ENCODE measurements around the gene FRAS1. TPM values are rescaled to one million over a fixed set of nuclear protein-coding genes. Genes with fewer than 3 reads are reported as not detected.
"Not testable (repeated sequence)": the region's sequence is repeated elsewhere in the genome, so short reads cannot be mapped to it uniquely, and the experiment has no call there.

FRAS1 gene
- total and polyA plus RNA-seq, 4 experiments from 2014 or later, result not detected

GRCh38 chr4:78207951-78208350 lies 150.8 kb downstream of the FRAS1 start:
- intact Hi-C loops (cut with micrococcal nuclease), result no loop called here

GRCh38 chr4:78208896-78209295 lies 151.8 kb downstream of the FRAS1 start:
- H3K4me3 ChIP-seq (ENCODE audit: low read length in 2 of 2); H3K27me3 ChIP-seq (ENCODE audit: insufficient read depth, low read length); H3K9me3 ChIP-seq (ENCODE audit: control insufficient read depth in 1 of 2, low read length in 2 of 2); DNase-seq; POLR2A ChIA-PET (ENCODE audit: partially characterized antibody); H3K4me1 Mint-ChIP-seq; H3K27me3 Mint-ChIP-seq; intact Hi-C loops (cut with micrococcal nuclease); H3K4me1 ChIP-seq (ENCODE audit: insufficient read depth, low read length); H3K4me3 Mint-ChIP-seq; H3K36me3 ChIP-seq (ENCODE audit: insufficient read depth, low read length); H3K9me3 Mint-ChIP-seq; H3K36me3 Mint-ChIP-seq; H3K27ac Mint-ChIP-seq; CTCF ChIA-PET (ENCODE audit: partially characterized antibody); H3K27ac ChIP-seq (ENCODE audit: low read depth, low read length): not testable (repeated sequence)

More at GRCh38 chr4:78207951-78208350, 150.8 kb downstream of the FRAS1 start:
- no peak overlapping the region for H3K4me3 Mint-ChIP-seq
- no peak overlapping the region for H3K27ac Mint-ChIP-seq
- no peaks in the 10 kb centered on the region for H3K4me1 Mint-ChIP-seq
- H3K27me3 Mint-ChIP-seq, result peaks cover 2 to 7% of the 10 kb centered on the region in 2 donors
- ChIA-PET CTCF (ENCODE audit: partially characterized antibody) (no interaction called here), POLR2A (ENCODE audit: partially characterized antibody) (no interaction called here)
- Histone ChIP-seq H3K4me1 (ENCODE audit: insufficient read depth, low read length) (no peaks in the 10 kb centered on the region), H3K9me3 (ENCODE audit: control insufficient read depth in 1 of 2, low read length in 2 of 2) (no peaks in the 10 kb centered on the region), H3K27ac (ENCODE audit: low read depth, low read length) (no peak overlapping the region), H3K36me3 (ENCODE audit: insufficient read depth, low read length) (no peaks in the 10 kb centered on the region), H3K27me3 (ENCODE audit: insufficient read depth, low read length) (no peaks in the 10 kb centered on the region), H3K4me3 (ENCODE audit: low read length in 2 of 2) (no peak overlapping the region)
- H3K9me3 Mint-ChIP-seq, result no peaks in the 10 kb centered on the region
- no peak for DNase-seq
- H3K36me3 Mint-ChIP-seq, result no peaks in the 10 kb centered on the region

- no peak overlapping the region for H3K4me3 ChIP-seq (ENCODE audit: low read length in 2 of 2)
- DNase-seq, result no peak
- H3K4me1 ChIP-seq (ENCODE audit: insufficient read depth, low read length), result no peaks in the 10 kb centered on the region
- no peaks in the 10 kb centered on the region for H3K4me1 Mint-ChIP-seq
- H3K27me3 Mint-ChIP-seq, result peaks cover 0 to 4% of the 10 kb centered on the region in 2 donors
- no peak overlapping the region for H3K4me3 Mint-ChIP-seq
- ChIA-PET POLR2A (ENCODE audit: partially characterized antibody) (no interaction called here), CTCF (ENCODE audit: partially characterized antibody) (no interaction called here)
- no peaks in the 10 kb centered on the region for H3K9me3 Mint-ChIP-seq
- H3K9me3 ChIP-seq (ENCODE audit: control insufficient read depth in 1 of 2, low read length in 2 of 2), result no peaks in the 10 kb centered on the region
- H3K36me3 ChIP-seq (ENCODE audit: insufficient read depth, low read length), result no peaks in the 10 kb centered on the region
- no peak overlapping the region for H3K27ac Mint-ChIP-seq
- intact Hi-C loops (cut with micrococcal nuclease), result no loop called here
- no peak overlapping the region for H3K27ac ChIP-seq (ENCODE audit: low read depth, low read length)
- H3K27me3 ChIP-seq (ENCODE audit: insufficient read depth, low read length), result no peaks in the 10 kb centered on the region
- H3K36me3 Mint-ChIP-seq, result no peaks in the 10 kb centered on the region
Measured at GRCh38 chr4:78210694-78211410, 153.7 kb downstream of the FRAS1 start.

- Histone ChIP-seq H3K27ac (ENCODE audit: low read depth, low read length) (no peak overlapping the region), H3K4me3 (ENCODE audit: low read length in 2 of 2) (no peak overlapping the region), H3K9me3 (ENCODE audit: control insufficient read depth in 1 of 2, low read length in 2 of 2) (no peaks in the 10 kb centered on the region), H3K4me1 (ENCODE audit: insufficient read depth, low read length) (no peaks in the 10 kb centered on the region), H3K27me3 (ENCODE audit: insufficient read depth, low read length) (no peaks in the 10 kb centered on the region), H3K36me3 (ENCODE audit: insufficient read depth, low read length) (no peaks in the 10 kb centered on the region)
- no peak overlapping the region for H3K27ac Mint-ChIP-seq
- H3K4me3 Mint-ChIP-seq, result no peak overlapping the region
- intact Hi-C loops (cut with micrococcal nuclease), result no loop called here
- ChIA-PET CTCF (ENCODE audit: partially characterized antibody) (no interaction called here), POLR2A (ENCODE audit: partially characterized antibody) (no interaction called here)
- H3K4me1 Mint-ChIP-seq, result no peaks in the 10 kb centered on the region
- peaks cover 0 to 2% (median 0%) of the 10 kb centered on the region in 8 donors for H3K9me3 Mint-ChIP-seq
- H3K36me3 Mint-ChIP-seq, result no peaks in the 10 kb centered on the region
- DNase-seq, result no peak
- peaks cover 1 to 4% of the 10 kb centered on the region in 2 donors for H3K27me3 Mint-ChIP-seq
Measured at GRCh38 chr4:78213218-78213617, 156.1 kb downstream of the FRAS1 start.

GRCh38 chr4:78214078-78214477 lies 157.0 kb downstream of the FRAS1 start:
- H3K27ac Mint-ChIP-seq, result no peak overlapping the region
- peaks cover 1 to 4% of the 10 kb centered on the region in 2 donors for H3K27me3 Mint-ChIP-seq
- CTCF ChIA-PET (ENCODE audit: partially characterized antibody), result no interaction called here
- H3K9me3 Mint-ChIP-seq, result peaks cover 0 to 2% (median 0%) of the 10 kb centered on the region in 8 donors
- POLR2A ChIA-PET (ENCODE audit: partially characterized antibody), result no interaction called here
- Histone ChIP-seq H3K9me3 (ENCODE audit: control insufficient read depth in 1 of 2, low read length in 2 of 2) (no peaks in the 10 kb centered on the region), H3K36me3 (ENCODE audit: insufficient read depth, low read length) (no peaks in the 10 kb centered on the region), H3K4me3 (ENCODE audit: low read length in 2 of 2) (no peak overlapping the region), H3K27ac (ENCODE audit: low read depth, low read length) (no peak overlapping the region), H3K27me3 (ENCODE audit: insufficient read depth, low read length) (no peaks in the 10 kb centered on the region), H3K4me1 (ENCODE audit: insufficient read depth, low read length) (no peaks in the 10 kb centered on the region)
- H3K4me1 Mint-ChIP-seq, result no peaks in the 10 kb centered on the region
- no peak for DNase-seq
- H3K36me3 Mint-ChIP-seq, result no peaks in the 10 kb centered on the region
- intact Hi-C loops (cut with micrococcal nuclease), result no loop called here
- H3K4me3 Mint-ChIP-seq, result no peak overlapping the region

- H3K27ac Mint-ChIP-seq, result no peak overlapping the region
- Histone ChIP-seq H3K4me3 (ENCODE audit: low read length in 2 of 2) (no peak overlapping the region), H3K36me3 (ENCODE audit: insufficient read depth, low read length) (no peaks in the 10 kb centered on the region), H3K4me1 (ENCODE audit: insufficient read depth, low read length) (no peaks in the 10 kb centered on the region), H3K27me3 (ENCODE audit: insufficient read depth, low read length) (no peaks in the 10 kb centered on the region), H3K9me3 (ENCODE audit: control insufficient read depth in 1 of 2, low read length in 2 of 2) (no peaks in the 10 kb centered on the region), H3K27ac (ENCODE audit: low read depth, low read length) (no peak overlapping the region)
- ChIA-PET CTCF (ENCODE audit: partially characterized antibody) (no interaction called here), POLR2A (ENCODE audit: partially characterized antibody) (no interaction called here)
- H3K27me3 Mint-ChIP-seq, result peaks cover 0 to 1% of the 10 kb centered on the region in 2 donors
- H3K36me3 Mint-ChIP-seq, result no peaks in the 10 kb centered on the region
- no peak for DNase-seq
- H3K4me3 Mint-ChIP-seq, result no peak overlapping the region
- H3K9me3 Mint-ChIP-seq, result peaks cover 0 to 2% (median 0%) of the 10 kb centered on the region in 8 donors
- intact Hi-C loops (cut with micrococcal nuclease), result no loop called here
- no peaks in the 10 kb centered on the region for H3K4me1 Mint-ChIP-seq
Measured at GRCh38 chr4:78217557-78217956, 160.4 kb downstream of the FRAS1 start.

GRCh38 chr4:78218260-78218659 lies 161.1 kb downstream of the FRAS1 start:
- peaks cover 0 to 2% (median 0%) of the 10 kb centered on the region in 8 donors for H3K9me3 Mint-ChIP-seq
- H3K4me1 Mint-ChIP-seq, result no peaks in the 10 kb centered on the region
- Histone ChIP-seq H3K27me3 (ENCODE audit: insufficient read depth, low read length) (no peaks in the 10 kb centered on the region), H3K36me3 (ENCODE audit: insufficient read depth, low read length) (no peaks in the 10 kb centered on the region), H3K9me3 (ENCODE audit: control insufficient read depth in 1 of 2, low read length in 2 of 2) (no peaks in the 10 kb centered on the region), H3K4me1 (ENCODE audit: insufficient read depth, low read length) (no peaks in the 10 kb centered on the region), H3K27ac (ENCODE audit: low read depth, low read length) (no peak overlapping the region), H3K4me3 (ENCODE audit: low read length in 2 of 2) (no peak overlapping the region)
- H3K27ac Mint-ChIP-seq, result no peak overlapping the region
- POLR2A ChIA-PET (ENCODE audit: partially characterized antibody), result no interaction called here
- H3K27me3 Mint-ChIP-seq, result peaks cover 0 to 1% of the 10 kb centered on the region in 2 donors
- no peak for DNase-seq
- CTCF ChIA-PET (ENCODE audit: partially characterized antibody), result no interaction called here
- H3K36me3 Mint-ChIP-seq, result no peaks in the 10 kb centered on the region
- intact Hi-C loops (cut with micrococcal nuclease), result no loop called here
- no peak overlapping the region for H3K4me3 Mint-ChIP-seq

- H3K36me3 ChIP-seq (ENCODE audit: insufficient read depth, low read length), result no peaks in the 10 kb centered on the region
- POLR2A ChIA-PET (ENCODE audit: partially characterized antibody), result no interaction called here
Measured at GRCh38 chr4:78219825-78220224, 162.7 kb downstream of the FRAS1 start.

More at GRCh38 chr4:78219825-78220224, 162.7 kb downstream of the FRAS1 start:
- Mint-ChIP-seq H3K36me3 (no peaks in the 10 kb centered on the region), H3K4me1 (no peaks in the 10 kb centered on the region), H3K27me3 (peaks cover 0 to 1% of the 10 kb centered on the region in 2 donors), H3K9me3 (peaks cover 0 to 2% (median 0%) of the 10 kb centered on the region in 8 donors), H3K27ac (no peak overlapping the region), H3K4me3 (no peak overlapping the region)
- no peak overlapping the region for H3K27ac ChIP-seq (ENCODE audit: low read depth, low read length)
- H3K9me3 ChIP-seq (ENCODE audit: control insufficient read depth in 1 of 2, low read length in 2 of 2), result no peaks in the 10 kb centered on the region
- no peaks in the 10 kb centered on the region for H3K27me3 ChIP-seq (ENCODE audit: insufficient read depth, low read length)
- intact Hi-C loops (cut with micrococcal nuclease), result no loop called here
- H3K4me1 ChIP-seq (ENCODE audit: insufficient read depth, low read length), result no peaks in the 10 kb centered on the region
- no peak for DNase-seq
- H3K4me3 ChIP-seq (ENCODE audit: low read length in 2 of 2), result no peak overlapping the region
- CTCF ChIA-PET (ENCODE audit: partially characterized antibody), result no interaction called here

Data from CD4-positive, alpha-beta memory T cell (primary cell).